Stomach (tissue), 9 donors: ENCODE results near the gene MYO16. TPM values are rescaled to one million over a fixed set of nuclear protein-coding genes. Genes with fewer than 3 reads are reported as not detected.

ENCODE experiments used
- DNase-seq, 2 donors: peaks; one replicate each; pipeline versions ENCODE4 v3.0.0 to v3.0.0-alpha.2; 2013 to 2019
- H3K27ac ChIP-seq, 5 donors: fragments of 200-600 bp in 4 of 5; sonication (generic) in 4 of 5; one replicate each; pipeline ENCODE4 v1.5.1; 2013 to 2019; ENCODE audit warnings: mild to moderate bottlenecking in 1 of 5, moderate library complexity in 1 of 5
- H3K27me3 ChIP-seq, 3 donors: fragments of 200-600 bp; sonication (generic); one replicate each; pipeline ENCODE4 v1.5.1; 2017 to 2019; ENCODE audit warnings: mixed run types in 1 of 3
- H3K36me3 ChIP-seq, 4 donors: fragments of 200-600 bp; sonication (generic); 1 replicate in 3 of 4; 2 replicates in 1 of 4; pipeline ENCODE4 v1.5.1; 2016 to 2019
- H3K4me1 ChIP-seq, 4 donors: fragments of 200-600 bp; sonication (generic); one replicate each; pipeline ENCODE4 v1.5.1; 2016 to 2019
- H3K4me3 ChIP-seq, 4 donors: fragments of 200-600 bp; sonication (generic) in 3 of 4; one replicate each; pipeline ENCODE4 v1.5.1; 2016 to 2019; ENCODE audit warnings: mild to moderate bottlenecking in 1 of 4
- H3K9me3 ChIP-seq, 4 donors: fragments of 200-600 bp; sonication (generic); one replicate each; pipeline ENCODE4 v1.5.1; 2016 to 2019
- EP300 ChIP-seq: sonication (generic); formaldehyde crosslinking; IDR thresholded peaks from one replicate; pipeline ENCODE4 v1.6.1; 2017; ENCODE audit warnings: antibody characterized with exemption
- POLR2A ChIP-seq, 4 donors: fragments of 450-650 bp; IDR thresholded peaks; one replicate each; pipeline ENCODE4 v1.6.1; 2016; ENCODE audit warnings: antibody characterized with exemption in 4 of 4, control low read depth in 2 of 4, mild to moderate bottlenecking in 1 of 4, moderate library complexity in 1 of 4
- POLR2AphosphoS5 ChIP-seq, 3 donors: sonication (generic); formaldehyde crosslinking; IDR thresholded peaks; one replicate each; pipeline ENCODE4 v1.6.1; 2016; ENCODE audit warnings: antibody characterized with exemption in 3 of 3
- WGBS, 5 donors: extraction: QIAGEN DNeasy Blood & Tissue Kit in 3 of 5; methylation state at CpG; one replicate each; pipeline versions ENCODE4 v1.1.5 to v1.1.7; 2013 to 2018; 5-methylcytosine and 5-hydroxymethylcytosine counted together
- intact Hi-C: fragments of 100-400 bp; cut with DNase I; formaldehyde crosslinking; loops from one replicate; pipeline ENCODE4 v1.15.1; 2023; ENCODE audit warnings: low total_unique reads
- polyA plus RNA-seq, 3 donors: library from polyadenylated mRNA; stranded (reverse); fragments of 200-250 nt; gene quantifications; one replicate each; pipeline ENCODE4 v1.2.3, GENCODE V29; 2013
- total RNA-seq, 5 donors: library from RNA; depleted of rRNA; stranded (reverse); fragments of >200 nt; gene quantifications; one replicate each; pipeline versions ENCODE4 v1.1.0 to v1.2.3, GENCODE V29; 2014 to 2016
- TF ChIP-seq, protein P1 (sequence below), 7 experiments: fragments of 450-650 bp in 4 of 7; fragments of 200-600 bp in 3 of 7; sonication (generic) in 3 of 7; IDR thresholded peaks; one replicate each; pipeline ENCODE4 v1.5.1; 2016 to 2019; ENCODE audit warnings: antibody characterized with exemption in 7 of 7, control low read depth in 2 of 7, mild to moderate bottlenecking in 1 of 7
- donor health status: healthy with polysubstance abuse.
- donor health status: Bipolar disorder and iron deficiency.
- donor health status: healthy.

MYO16 gene
- total and polyA plus RNA-seq, 8 donors, result under 0.01 to 1.8 (median 0.15) TPM; not detected in 3

DNA sequence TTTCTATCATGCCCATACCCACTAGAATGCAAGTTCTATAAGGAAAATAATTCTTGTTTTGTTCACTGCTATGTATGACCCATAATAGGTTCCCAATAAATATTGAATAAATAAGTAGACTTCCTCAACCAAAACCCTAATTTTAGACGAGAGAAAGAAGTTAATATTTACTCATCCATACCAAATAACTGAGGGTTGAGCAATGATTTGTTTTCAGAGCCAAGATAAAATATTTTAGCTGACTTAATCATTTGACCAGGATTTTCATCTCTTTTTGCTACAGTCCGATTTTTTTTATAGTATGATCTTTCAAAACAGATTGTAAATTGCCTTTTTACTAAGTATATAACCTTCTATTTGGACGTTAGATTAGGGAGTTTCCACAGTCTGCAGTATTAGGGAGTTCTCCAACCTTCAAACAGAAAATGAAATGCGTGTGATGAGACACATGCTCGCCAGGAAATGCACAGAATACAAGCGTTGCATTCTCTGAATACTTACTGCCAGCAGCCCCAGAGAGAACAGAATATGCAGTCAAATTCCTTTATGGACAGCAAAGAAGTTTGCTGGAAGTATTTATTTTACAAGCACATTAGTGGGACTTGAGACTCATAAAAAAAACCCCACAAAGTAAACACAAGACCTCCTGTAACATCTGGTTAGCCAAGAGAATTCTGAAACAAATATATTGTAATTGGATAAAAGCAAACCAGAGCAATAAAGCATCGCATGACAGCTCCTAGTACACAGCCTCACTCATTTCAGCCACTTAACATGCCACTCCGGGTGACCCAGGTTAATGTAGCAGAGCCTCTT, 230.0 kb downstream of the MYO16 start:
- no peaks in the 10 kb centered on the region for H3K9me3 ChIP-seq
- no peaks in the 10 kb centered on the region for H3K27me3 ChIP-seq
- 37 to 48% (median 46%) methylated on average over 8 of the region's 8 CpGs for WGBS, 5 donors
- peaks cover 0 to 7% (median 0%) of the 10 kb centered on the region in 4 donors for H3K4me1 ChIP-seq
- no peaks in the 10 kb centered on the region for H3K36me3 ChIP-seq
- H3K27ac ChIP-seq, result no peak overlapping the region
- intact Hi-C loops, result no loop called here
- DNase-seq, result peak in 1 of 2 donors; percentile 54
- H3K4me3 ChIP-seq, result no peak overlapping the region
- TF ChIP-seq EP300 (no peak), POLR2A (IDR thresholded peaks at IDR 0.05) (no peak), POLR2AphosphoS5 (IDR thresholded peaks at IDR 0.05) (no peak)
- TF ChIP-seq, protein P1, sequence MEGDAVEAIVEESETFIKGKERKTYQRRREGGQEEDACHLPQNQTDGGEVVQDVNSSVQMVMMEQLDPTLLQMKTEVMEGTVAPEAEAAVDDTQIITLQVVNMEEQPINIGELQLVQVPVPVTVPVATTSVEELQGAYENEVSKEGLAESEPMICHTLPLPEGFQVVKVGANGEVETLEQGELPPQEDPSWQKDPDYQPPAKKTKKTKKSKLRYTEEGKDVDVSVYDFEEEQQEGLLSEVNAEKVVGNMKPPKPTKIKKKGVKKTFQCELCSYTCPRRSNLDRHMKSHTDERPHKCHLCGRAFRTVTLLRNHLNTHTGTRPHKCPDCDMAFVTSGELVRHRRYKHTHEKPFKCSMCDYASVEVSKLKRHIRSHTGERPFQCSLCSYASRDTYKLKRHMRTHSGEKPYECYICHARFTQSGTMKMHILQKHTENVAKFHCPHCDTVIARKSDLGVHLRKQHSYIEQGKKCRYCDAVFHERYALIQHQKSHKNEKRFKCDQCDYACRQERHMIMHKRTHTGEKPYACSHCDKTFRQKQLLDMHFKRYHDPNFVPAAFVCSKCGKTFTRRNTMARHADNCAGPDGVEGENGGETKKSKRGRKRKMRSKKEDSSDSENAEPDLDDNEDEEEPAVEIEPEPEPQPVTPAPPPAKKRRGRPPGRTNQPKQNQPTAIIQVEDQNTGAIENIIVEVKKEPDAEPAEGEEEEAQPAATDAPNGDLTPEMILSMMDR (IDR thresholded peaks at IDR 0.05), result no peak

DNA sequence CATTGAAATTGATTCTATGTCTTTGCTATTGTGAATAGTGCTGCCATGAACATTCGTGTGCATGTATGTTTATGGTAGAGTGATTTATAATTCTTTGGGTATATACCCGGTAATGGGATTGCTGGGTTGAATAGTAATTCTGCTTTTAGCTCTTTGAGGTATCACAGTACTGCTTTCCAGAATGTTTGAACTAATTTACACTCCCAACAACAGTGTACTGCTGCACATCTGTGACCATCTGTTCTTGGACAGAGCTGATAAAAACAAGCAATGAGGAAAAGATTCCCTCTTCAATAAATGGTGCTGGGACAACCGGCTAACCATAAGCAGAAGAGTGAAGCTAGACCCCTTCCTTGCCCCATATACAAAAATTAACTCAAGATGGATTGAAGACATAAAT, 231.0 kb downstream of the MYO16 start:
- Histone ChIP-seq H3K9me3 (no peaks in the 10 kb centered on the region), H3K27ac (no peak overlapping the region), H3K27me3 (no peaks in the 10 kb centered on the region), H3K4me1 (peaks cover 0 to 7% (median 0%) of the 10 kb centered on the region in 4 donors), H3K4me3 (no peak overlapping the region), H3K36me3 (no peaks in the 10 kb centered on the region)
- WGBS, 5 donors, result 67 to 84% (median 68%) methylated on average over 3 of the region's 3 CpGs
- intact Hi-C loops, result no loop called here
- peak in 1 of 2 donors; percentile 28 for DNase-seq
- TF ChIP-seq EP300, result no peak
- no peak for TF ChIP-seq POLR2A (IDR thresholded peaks at IDR 0.05)
- TF ChIP-seq, protein P1 (IDR thresholded peaks at IDR 0.05), result no peak
- no peak for TF ChIP-seq POLR2AphosphoS5 (IDR thresholded peaks at IDR 0.05)

GRCh38 chr13:108877300-108877699, 247.9 kb downstream of the MYO16 start:
- no peaks in the 10 kb centered on the region for H3K4me1 ChIP-seq
- no peak overlapping the region for H3K4me3 ChIP-seq
- H3K36me3 ChIP-seq, result no peaks in the 10 kb centered on the region
- no peaks in the 10 kb centered on the region for H3K27me3 ChIP-seq
- no peak for TF ChIP-seq EP300
- TF ChIP-seq, protein P1 (IDR thresholded peaks at IDR 0.05), result no peak
- no peak for TF ChIP-seq POLR2AphosphoS5 (IDR thresholded peaks at IDR 0.05)
- TF ChIP-seq POLR2A (IDR thresholded peaks at IDR 0.05), result no peak
- intact Hi-C loops, result no loop called here
- no peak for DNase-seq
- peaks cover 0 to 27% (median 9%) of the 10 kb centered on the region in 4 donors for H3K9me3 ChIP-seq
- 57 to 73% (median 61%) methylated on average over 2 of the region's 2 CpGs for WGBS, 5 donors
- no peak overlapping the region for H3K27ac ChIP-seq

GRCh38 chr13:108878732-108879131, 249.3 kb downstream of the MYO16 start:
- H3K4me1 ChIP-seq, result no peaks in the 10 kb centered on the region
- DNase-seq, result no peak
- no peak overlapping the region for H3K27ac ChIP-seq
- H3K4me3 ChIP-seq, result no peak overlapping the region
- TF ChIP-seq POLR2AphosphoS5 (IDR thresholded peaks at IDR 0.05), result no peak
- H3K36me3 ChIP-seq, result no peaks in the 10 kb centered on the region
- no peaks in the 10 kb centered on the region for H3K27me3 ChIP-seq
- intact Hi-C loops, result no loop called here
- WGBS, 5 donors, result 80 to 94% (median 87%) methylated on average over 2 of the region's 2 CpGs
- peaks cover 0 to 27% (median 9%) of the 10 kb centered on the region in 4 donors for H3K9me3 ChIP-seq
